BJ (cell line): ENCODE results near the gene TAF1A. TPM values are rescaled to one million over a fixed set of nuclear protein-coding genes. Genes with fewer than 3 reads are reported as not detected.

Source experiments
- CTCF ChIA-PET: fragments of 350-600 bp; formaldehyde crosslinking; extraction: SDS; loops from one replicate; lab custom pipeline; 2021; ENCODE audit warnings: antibody characterized with exemption, inconsistent platforms; lab: Yijun Ruan, JAX
- POLR2A ChIA-PET: fragments of 300-600 bp; sonication (Branson Sonifier 250); formaldehyde crosslinking; extraction: SDS; loops from one replicate; lab custom pipeline; 2021; ENCODE audit warnings: antibody characterized with exemption; lab: Charles Lee
- DNase-seq: peaks from one replicate; pipeline ENCODE4 v3.0.0-alpha.2; 2011; ENCODE audit warnings: low read depth
- H3K27me3 ChIP-seq: 2 replicates; pipeline ENCODE4 v1.6.0; 2011; ENCODE audit warnings: low read length; ENCODE audit not compliant: control insufficient read depth, insufficient read depth
- H3K36me3 ChIP-seq: 2 replicates; pipeline ENCODE4 v1.5.1; 2011; ENCODE audit warnings: low read length; ENCODE audit not compliant: control insufficient read depth, insufficient read depth
- H3K4me3 ChIP-seq: 2 replicates; pipeline ENCODE4 v1.5.1; 2011; ENCODE audit warnings: low read depth, mild to moderate bottlenecking, control low read depth, low read length
- CTCF ChIP-seq: IDR thresholded peaks from 2 replicates; pipeline ENCODE4 v1.5.1; 2011; ENCODE audit warnings: low read depth, mild to moderate bottlenecking, control low read depth, inconsistent platforms, low read length, moderate library complexity; ENCODE audit not compliant: insufficient read depth
- polyA plus RNA-seq: library from polyadenylated mRNA; depleted of rRNA; stranded (reverse); fragments of >200 nt; gene quantifications from 2 replicates; pipeline ENCODE4 v1.2.3, GENCODE V29; 2011

Gene TAF1A
- polyA plus RNA-seq, 1 experiment, result 2.2 TPM

- ChIA-PET POLR2A (no interaction called here), CTCF (interaction anchor here (0.9 to 1.8 kb wide), 2 partner anchors 14 to 23 kb away, joined by 3 to 8 read pairs; no protein-coding TSS in a partner anchor)
- Histone ChIP-seq H3K27me3 (no peaks in the 10 kb centered on the region), H3K36me3 (no peaks in the 10 kb centered on the region; the same call in 1 of the 2 replicates), H3K4me3 (no peak overlapping the region)
- no peak for DNase-seq
- no peak for TF ChIP-seq CTCF
Observed at GRCh38 chr1:222620566-222620965, 30.8 kb upstream of the TAF1A start.

GRCh38 chr1:222618880-222619596, 29.3 kb upstream of the TAF1A start:
- Histone ChIP-seq H3K4me3 (peak overlapping the region; percentile 78), H3K36me3 (no peaks in the 10 kb centered on the region), H3K27me3 (no peaks in the 10 kb centered on the region)
- TF ChIP-seq CTCF, result no peak
- DNase-seq, result no peak
- POLR2A ChIA-PET, result no interaction called here
- CTCF ChIA-PET, result interaction anchor here (0.8 to 2.2 kb wide), 4 partner anchors 15 to 1022 kb away, joined by 3 to 8 read pairs (median 6); no protein-coding TSS in a partner anchor

GRCh38 chr1:222618001-222618879, 28.5 kb upstream of the TAF1A start, which contains the start of gene MIA3:
Gene MIA3, plus strand, starts transcription at chr1:222618097. Its CDS starts 14 bp downstream, at chr1:222618111.
- ChIA-PET POLR2A (no interaction called here), CTCF (interaction anchor here (1.6 to 2.2 kb wide), 2 partner anchors 16 to 154 kb away, joined by 7 to 8 read pairs; no protein-coding TSS in a partner anchor)
- no peaks in the 10 kb centered on the region for H3K36me3 ChIP-seq
- no peaks in the 10 kb centered on the region for H3K27me3 ChIP-seq
- no peak for DNase-seq
- no peak for TF ChIP-seq CTCF
- peak within 1 kb of the TSS; percentile 78 for H3K4me3 ChIP-seq

GRCh38 chr1:222617367-222617951, 27.7 kb upstream of the TAF1A start:
- Histone ChIP-seq H3K27me3 (no peaks in the 10 kb centered on the region), H3K4me3 (peak overlapping the region; percentile 39), H3K36me3 (no peaks in the 10 kb centered on the region)
- DNase-seq, result peak; percentile 89
- TF ChIP-seq CTCF, result no peak
- ChIA-PET POLR2A (no interaction called here), CTCF (interaction anchor here (1.2 to 1.9 kb wide), 3 partner anchors 10 to 152 kb away, joined by 6 to 8 read pairs (median 8); no protein-coding TSS in a partner anchor)
